Fibroblast of villous mesenchyme (primary cell): ENCODE data around the gene ODAD2. TPM values are rescaled to one million over a fixed set of nuclear protein-coding genes. Genes with fewer than 3 reads are reported as not detected.

Experiments
- DNase-seq: peaks from one replicate; pipeline ENCODE4 v3.0.0-alpha.2; 2010; ENCODE audit warnings: low read depth
- H3K4me3 ChIP-seq: 2 replicates; pipeline ENCODE4 v1.5.1; 2011; ENCODE audit warnings: low read depth, mild to moderate bottlenecking, low read length
- total RNA-seq: library from RNA; depleted of rRNA; stranded (reverse); fragments of >200 nt; gene quantifications from 2 replicates; pipeline ENCODE4 v1.2.3, GENCODE V29; 2012
- TF ChIP-seq, protein P1 (sequence below): IDR thresholded peaks from 2 replicates; pipeline ENCODE4 v1.5.1; 2012; ENCODE audit warnings: low read depth, mild to moderate bottlenecking, low read length; ENCODE audit not compliant: insufficient read depth

Gene ODAD2, protein sequence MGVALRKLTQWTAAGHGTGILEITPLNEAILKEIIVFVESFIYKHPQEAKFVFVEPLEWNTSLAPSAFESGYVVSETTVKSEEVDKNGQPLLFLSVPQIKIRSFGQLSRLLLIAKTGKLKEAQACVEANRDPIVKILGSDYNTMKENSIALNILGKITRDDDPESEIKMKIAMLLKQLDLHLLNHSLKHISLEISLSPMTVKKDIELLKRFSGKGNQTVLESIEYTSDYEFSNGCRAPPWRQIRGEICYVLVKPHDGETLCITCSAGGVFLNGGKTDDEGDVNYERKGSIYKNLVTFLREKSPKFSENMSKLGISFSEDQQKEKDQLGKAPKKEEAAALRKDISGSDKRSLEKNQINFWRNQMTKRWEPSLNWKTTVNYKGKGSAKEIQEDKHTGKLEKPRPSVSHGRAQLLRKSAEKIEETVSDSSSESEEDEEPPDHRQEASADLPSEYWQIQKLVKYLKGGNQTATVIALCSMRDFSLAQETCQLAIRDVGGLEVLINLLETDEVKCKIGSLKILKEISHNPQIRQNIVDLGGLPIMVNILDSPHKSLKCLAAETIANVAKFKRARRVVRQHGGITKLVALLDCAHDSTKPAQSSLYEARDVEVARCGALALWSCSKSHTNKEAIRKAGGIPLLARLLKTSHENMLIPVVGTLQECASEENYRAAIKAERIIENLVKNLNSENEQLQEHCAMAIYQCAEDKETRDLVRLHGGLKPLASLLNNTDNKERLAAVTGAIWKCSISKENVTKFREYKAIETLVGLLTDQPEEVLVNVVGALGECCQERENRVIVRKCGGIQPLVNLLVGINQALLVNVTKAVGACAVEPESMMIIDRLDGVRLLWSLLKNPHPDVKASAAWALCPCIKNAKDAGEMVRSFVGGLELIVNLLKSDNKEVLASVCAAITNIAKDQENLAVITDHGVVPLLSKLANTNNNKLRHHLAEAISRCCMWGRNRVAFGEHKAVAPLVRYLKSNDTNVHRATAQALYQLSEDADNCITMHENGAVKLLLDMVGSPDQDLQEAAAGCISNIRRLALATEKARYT
- 3.2 and 4.3 TPM in 2 replicates for total RNA-seq

DNA sequence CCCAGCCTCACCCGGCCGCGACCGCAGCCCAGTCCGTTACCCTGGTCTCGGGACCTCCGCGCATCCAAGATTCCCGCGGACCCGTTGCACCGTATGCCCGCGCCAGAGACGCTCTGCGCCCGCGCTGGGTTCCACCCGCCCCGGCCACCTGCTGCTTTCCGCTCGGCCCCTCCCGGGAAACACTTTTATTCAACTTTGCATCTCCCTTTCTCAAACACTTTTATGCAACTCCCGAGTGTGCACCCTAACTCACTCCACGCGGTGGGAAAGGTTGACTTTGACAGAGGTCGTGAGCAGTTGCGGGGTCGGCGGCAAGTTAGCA lies at the start of gene ODAD2:
ODAD2 (minus strand) TSS at position 126 of the 322 bp plus-strand sequence. CDS start 3,937 bp downstream, outside the sequence.
- H3K4me3 ChIP-seq = peak within 1 kb of the TSS; percentile 49
- no peak for DNase-seq
- TF ChIP-seq, protein P1, sequence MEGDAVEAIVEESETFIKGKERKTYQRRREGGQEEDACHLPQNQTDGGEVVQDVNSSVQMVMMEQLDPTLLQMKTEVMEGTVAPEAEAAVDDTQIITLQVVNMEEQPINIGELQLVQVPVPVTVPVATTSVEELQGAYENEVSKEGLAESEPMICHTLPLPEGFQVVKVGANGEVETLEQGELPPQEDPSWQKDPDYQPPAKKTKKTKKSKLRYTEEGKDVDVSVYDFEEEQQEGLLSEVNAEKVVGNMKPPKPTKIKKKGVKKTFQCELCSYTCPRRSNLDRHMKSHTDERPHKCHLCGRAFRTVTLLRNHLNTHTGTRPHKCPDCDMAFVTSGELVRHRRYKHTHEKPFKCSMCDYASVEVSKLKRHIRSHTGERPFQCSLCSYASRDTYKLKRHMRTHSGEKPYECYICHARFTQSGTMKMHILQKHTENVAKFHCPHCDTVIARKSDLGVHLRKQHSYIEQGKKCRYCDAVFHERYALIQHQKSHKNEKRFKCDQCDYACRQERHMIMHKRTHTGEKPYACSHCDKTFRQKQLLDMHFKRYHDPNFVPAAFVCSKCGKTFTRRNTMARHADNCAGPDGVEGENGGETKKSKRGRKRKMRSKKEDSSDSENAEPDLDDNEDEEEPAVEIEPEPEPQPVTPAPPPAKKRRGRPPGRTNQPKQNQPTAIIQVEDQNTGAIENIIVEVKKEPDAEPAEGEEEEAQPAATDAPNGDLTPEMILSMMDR = no peak

DNA sequence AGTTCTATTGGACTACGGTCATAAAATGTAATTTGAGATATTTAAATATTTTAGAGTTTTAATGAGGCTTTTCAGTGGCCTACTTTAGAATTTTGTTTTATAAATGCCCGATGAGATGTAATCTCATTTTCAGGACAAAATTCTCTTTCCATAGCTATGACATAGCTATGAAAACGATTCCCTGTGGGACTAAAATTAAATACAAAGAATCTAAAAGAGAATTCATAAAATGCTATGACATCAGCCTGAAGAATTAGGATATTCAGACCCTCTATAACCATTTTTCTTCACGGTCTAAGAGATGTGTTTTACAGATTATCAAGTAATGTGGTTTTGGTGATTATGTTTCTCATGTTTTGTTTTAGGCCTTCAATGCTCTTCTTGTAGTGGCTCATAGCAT lies 48.2 kb upstream of the ODAD2 start:
- TF ChIP-seq, protein P1 = no peak
- peak; percentile 5 for DNase-seq
- no peak overlapping the region for H3K4me3 ChIP-seq

DNA sequence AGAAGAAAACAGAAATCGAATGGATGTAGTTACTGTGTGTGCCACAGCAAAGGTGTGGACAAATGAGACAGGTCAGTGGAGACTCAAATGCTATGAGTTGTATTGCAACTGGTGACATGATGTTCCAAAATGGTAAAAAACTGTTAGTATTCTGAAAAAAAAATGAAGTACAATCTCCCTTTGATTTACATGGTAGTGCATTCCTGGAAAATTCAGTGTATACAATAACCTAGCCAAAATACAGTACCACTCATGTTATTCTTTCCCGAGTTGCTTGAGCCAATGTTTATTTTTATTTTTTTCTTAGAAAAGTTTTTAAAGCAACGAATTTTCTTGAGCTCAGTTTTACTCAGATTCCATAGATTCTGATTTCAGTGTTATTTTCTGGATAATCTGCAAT lies 47.7 kb upstream of the ODAD2 start:
- DNase-seq = no peak
- no peak overlapping the region for H3K4me3 ChIP-seq
- TF ChIP-seq, protein P1 = no peak

DNA sequence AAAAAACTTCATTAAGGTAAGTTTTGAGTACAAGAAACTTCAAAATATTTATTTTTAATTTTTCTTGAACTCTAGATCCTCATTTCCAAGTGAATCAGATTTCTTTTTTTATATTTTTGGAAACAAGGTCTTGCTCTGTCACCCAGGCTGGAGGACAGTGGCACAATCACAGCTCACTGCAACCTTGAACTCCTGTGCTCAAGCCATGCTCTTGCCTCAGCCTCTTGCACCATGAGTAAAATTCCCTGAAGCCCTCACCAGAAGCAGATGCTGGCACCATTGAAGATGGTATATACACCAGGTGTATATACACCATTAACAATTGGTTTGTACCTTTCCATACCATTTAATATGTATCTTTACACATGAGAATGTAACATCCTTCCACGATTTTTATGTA lies 45.1 kb upstream of the ODAD2 start:
- DNase-seq = no peak
- H3K4me3 ChIP-seq = no peak overlapping the region
- TF ChIP-seq, protein P1 = no peak

DNA sequence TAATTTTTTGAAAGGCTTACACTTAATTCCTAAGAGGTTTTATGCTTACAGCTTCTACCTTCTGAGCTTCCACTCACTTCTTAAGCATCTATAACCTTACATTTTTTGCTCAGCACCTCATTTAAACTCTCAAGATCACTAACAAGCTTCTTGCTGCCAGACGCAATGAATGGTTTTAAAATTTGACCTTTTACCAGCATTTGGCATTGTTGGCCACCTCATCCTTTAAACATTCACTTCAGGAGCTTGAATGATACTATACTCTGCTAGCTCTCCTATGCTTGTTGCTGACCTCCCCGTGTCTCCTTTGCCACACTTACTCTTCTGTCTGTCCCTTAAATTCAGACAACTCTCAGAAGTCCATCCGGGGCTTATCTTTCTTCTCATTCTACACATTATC lies 37.7 kb upstream of the ODAD2 start:
- no peak overlapping the region for H3K4me3 ChIP-seq
- DNase-seq = no peak
- TF ChIP-seq, protein P1 = no peak

DNA sequence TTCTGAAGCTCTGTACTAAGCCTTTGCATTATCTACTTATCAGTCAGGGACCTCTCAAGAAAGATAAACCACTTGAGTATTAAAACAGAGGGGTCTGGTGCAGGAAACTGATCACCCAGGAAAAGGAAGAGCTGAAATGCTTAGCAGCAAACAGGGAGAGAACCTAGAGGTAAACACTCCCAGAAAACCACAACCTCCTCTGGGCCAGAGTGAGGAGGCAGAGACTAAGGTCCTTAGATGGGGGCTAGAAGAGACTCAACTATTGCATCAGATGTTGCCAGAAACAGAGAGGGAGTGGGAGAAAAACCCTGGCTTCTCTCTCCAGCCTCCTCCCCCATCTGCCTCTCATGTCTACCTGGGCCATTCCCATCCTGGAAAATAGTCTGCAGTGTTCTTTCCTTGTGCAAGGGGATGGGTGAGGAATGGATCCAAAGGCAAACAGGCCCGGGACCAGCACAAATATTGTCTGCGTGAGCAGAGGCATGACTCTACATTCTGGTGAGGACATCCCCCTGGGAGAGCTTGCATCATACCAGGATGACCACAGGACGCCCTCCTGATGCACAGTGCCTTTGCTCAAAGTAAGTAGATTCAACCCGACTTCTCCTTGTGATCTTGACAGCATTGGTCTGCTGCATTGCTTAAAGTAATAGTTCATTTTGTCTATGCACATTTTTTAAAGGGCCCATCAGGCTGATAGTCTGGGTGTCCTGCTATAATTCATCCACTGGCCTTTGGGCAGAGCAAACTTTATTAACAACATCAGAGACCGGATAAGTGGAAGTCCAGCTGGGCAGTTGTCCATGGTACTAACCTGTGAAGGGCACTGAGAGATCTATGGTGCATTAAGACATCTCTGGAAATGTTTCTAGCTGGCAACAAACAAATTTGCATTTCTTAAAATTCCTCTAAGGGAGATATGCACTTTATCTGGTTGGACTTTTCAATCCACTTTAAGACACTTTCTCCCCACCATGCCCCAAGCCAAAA lies 22.4 kb upstream of the ODAD2 start:
- no peak overlapping the region for H3K4me3 ChIP-seq
- DNase-seq = no peak
- TF ChIP-seq, protein P1 = no peak
